K562 (cell line): Measurements from ENCODE around the gene EXOC4. TPM values are rescaled to one million over a fixed set of nuclear protein-coding genes. Genes with fewer than 3 reads are reported as not detected.

Source experiments
- ATAC-seq: fragments of 200-7000 bp; cut with Tn5 transposase; 3 replicates; pipeline ENCODE4 v1.9.1; 2020; ENCODE audit warnings: moderate library complexity
- BruUV-seq: library from RNA; stranded (reverse); fragments of 400-500 nt; replicated peaks from 2 replicates; lab custom pipeline; 2021; lab: Mats Ljungman, UMichigan
- CTCF ChIA-PET: fragments of 300-600 bp; formaldehyde crosslinking; extraction: SDS; loops from one replicate; lab custom pipeline; 2021; ENCODE audit warnings: low intra/inter-chr PET ratio; lab: Yijun Ruan, JAX
- POLR2A ChIA-PET: fragments of 300-600, 350-650 bp; sonication (Branson Sonifier 250); formaldehyde crosslinking; extraction: SDS; loops from one replicate; lab custom pipeline; 2021; ENCODE audit warnings: antibody characterized with exemption, inconsistent platforms; lab: Yijun Ruan, JAX
- DNase-seq, 4 experiments: peaks; one replicate each; pipeline versions ENCODE4 v3.0.0 to v3.0.0-alpha.2; 2011 to 2018; ENCODE audit warnings: low spot score in 3 of 4, mixed read lengths in 3 of 4; ENCODE audit errors: extremely low read depth in 1 of 4
- FAIRE-seq: peaks from 2 replicates; lab custom pipeline; 2011; peaks lifted over from hg19 to GRCh38; lab: Jason Lieb, UNC
- H2AFZ ChIP-seq: 2 replicates; pipeline ENCODE4 v1.6.0; 2011; ENCODE audit warnings: low read depth, low read length, control low read depth, inconsistent platforms
- H3K27ac ChIP-seq: fragments of 200-600 bp; 3 replicates; pipeline ENCODE4 v1.8.0; 2011; ENCODE audit warnings: low read depth, mild to moderate bottlenecking, control low read depth, inconsistent platforms, low read length, moderate library complexity, mixed read lengths; ENCODE audit errors: extremely low read depth
- H3K27me3 ChIP-seq, 2 experiments: fragments of 300-600 bp in 1 of 2; 2 replicates in 1 of 2; 3 replicates in 1 of 2; pipeline versions ENCODE4 v1.6.0 to v1.8.0; 2011; ENCODE audit warnings: inconsistent platforms in 2 of 2, low read length in 2 of 2, mild to moderate bottlenecking in 1 of 2, mixed read lengths in 1 of 2, moderate library complexity in 1 of 2; ENCODE audit not compliant: control insufficient read depth in 2 of 2, insufficient read depth in 2 of 2
- H3K36me3 ChIP-seq: fragments of 300-600 bp; 3 replicates; pipeline ENCODE4 v1.8.0; 2011; ENCODE audit warnings: mild to moderate bottlenecking, low read length, inconsistent platforms; ENCODE audit not compliant: control insufficient read depth, insufficient read depth
- H3K4me1 ChIP-seq, 2 experiments: fragments of 200-600 bp in 1 of 2; replicated peaks in 1 of 2; 2 replicates in 1 of 2; 3 replicates in 1 of 2; pipeline versions ENCODE4 v1.5.1 to v1.8.0; 2011; ENCODE audit warnings: inconsistent platforms in 2 of 2, low read length in 2 of 2, mild to moderate bottlenecking in 1 of 2, mixed read lengths in 1 of 2, moderate library complexity in 1 of 2; ENCODE audit not compliant: control insufficient read depth in 2 of 2, insufficient read depth in 2 of 2
- H3K4me2 ChIP-seq: 2 replicates; pipeline ENCODE4 v1.6.1; 2011; ENCODE audit warnings: low read length, control low read depth, inconsistent platforms, mixed read lengths; ENCODE audit not compliant: insufficient read depth
- H3K4me3 ChIP-seq: fragments of 200-600 bp; sonication (generic), shearing (Covaris generic); 2 replicates; pipeline ENCODE4 v1.5.1; 2016; ENCODE audit warnings: control low read depth, inconsistent platforms
- H3K79me2 ChIP-seq: fragments of 200-600 bp; 3 replicates; pipeline ENCODE4 v1.8.0; 2011; ENCODE audit warnings: low read length, inconsistent platforms; ENCODE audit not compliant: control insufficient read depth, insufficient read depth
- H3K9ac ChIP-seq, 2 experiments: 2 replicates each; pipeline versions ENCODE4 v1.6.0 to v1.6.1; 2011; ENCODE audit warnings: low read depth in 2 of 2, low read length in 2 of 2, control low read depth in 1 of 2, inconsistent platforms in 1 of 2, mild to moderate bottlenecking in 1 of 2, mixed read lengths in 1 of 2; ENCODE audit not compliant: insufficient read depth in 1 of 2
- H3K9me1 ChIP-seq: one replicate; pipeline ENCODE4 v1.6.0; 2011; ENCODE audit warnings: inconsistent platforms, mild to moderate bottlenecking, low read length, moderate library complexity; ENCODE audit not compliant: control insufficient read depth, insufficient read depth
- H3K9me3 ChIP-seq: replicated peaks from 2 replicates; pipeline ENCODE4 v1.5.1; 2011; ENCODE audit warnings: low read depth, low read length, inconsistent platforms; ENCODE audit not compliant: control insufficient read depth, insufficient read depth
- H4K20me1 ChIP-seq: replicated peaks from 2 replicates; pipeline ENCODE4 v1.6.1; 2011; ENCODE audit warnings: low read length, inconsistent platforms, mixed read lengths; ENCODE audit not compliant: control insufficient read depth, insufficient read depth
- BRD4 ChIP-seq: fragments of 200-600 bp; sonication (generic); IDR thresholded peaks from 2 replicates; pipeline ENCODE4 v1.6.1; 2017; ENCODE audit warnings: inconsistent platforms
- NR4A1 ChIP-seq, 2 experiments: fragments of 250-450 bp in 1 of 2; fragments of 450-650 bp in 1 of 2; sonication (Bioruptor Pico) in 1 of 2; IDR thresholded peaks; 2 replicates each; pipeline versions ENCODE4 v1.4.0 to v1.6.1; 2016 to 2020; ENCODE audit warnings: mild to moderate bottlenecking in 2 of 2, missing compliant biosample characterization in 1 of 2, missing genetic modification characterization in 1 of 2, moderate library complexity in 1 of 2
- ZC3H8 ChIP-seq: fragments of 450-650 bp; IDR thresholded peaks from 2 replicates; pipeline ENCODE4 v1.6.1; 2017
- WGBS: fragments of 100-300 bp; shearing (Covaris generic); methylation state at CpG from one replicate; pipeline ENCODE4 v1.1.6; 2016; ENCODE audit warnings: low coverage, mixed read lengths; ENCODE audit not compliant: insufficient coverage; ENCODE audit errors: missing lambda C conversion rate; 5-methylcytosine and 5-hydroxymethylcytosine counted together
- in situ Hi-C: fragments of 300-500 bp; cut with MboI; formaldehyde crosslinking; loops from 4 replicates; pipeline ENCODE4 v1.15.0; 2018; ENCODE audit warnings: inconsistent platforms, mixed read lengths
- intact Hi-C: fragments of 100-400 bp; cut with micrococcal nuclease; formaldehyde crosslinking; loops from 2 replicates; pipeline ENCODE4 v1.14.2; 2022
- polyA plus RNA-seq, 8 experiments: library from polyadenylated mRNA; depleted of rRNA in 4 of 8; stranded (reverse) in 5 of 8; unstranded in 3 of 8; fragments of >200 nt; fragmentation: Nextera tagmentation in 2 of 8; fragmentation: Illumina TruSeq in 1 of 8; extraction: Ambion mirVana in 2 of 8; extraction: Trizol in 1 of 8; gene quantifications; 2 replicates each; pipeline versions ENCODE4 v1.2.1 to v1.2.3, GENCODE V29; 2011 to 2014; ENCODE audit warnings: inconsistent platforms in 1 of 8, missing spikeins in 1 of 8
- total RNA-seq, 7 experiments: library from RNA; depleted of rRNA in 6 of 7; stranded (reverse); fragments of >200 nt in 6 of 7; fragmentation: Illumina TruSeq in 2 of 7; extraction: Trizol in 2 of 7; gene quantifications; 2 replicates each; pipeline versions ENCODE4 v1.2.1 to v1.2.3, GENCODE V29; 2011 to 2021; ENCODE audit warnings: low replicate concordance in 1 of 7
- TF ChIP-seq, protein P1 (sequence below): fragments of 250-450 bp; sonication (Bioruptor Pico); IDR thresholded peaks from 2 replicates; pipeline ENCODE4 v1.4.0; 2020
- TF ChIP-seq, protein P2 (sequence below): fragments of 200-600 bp; sonication (generic); IDR thresholded peaks from one replicate; pipeline ENCODE4 v1.6.1; 2012; ENCODE audit warnings: mild to moderate bottlenecking, low read depth, low read length, inconsistent platforms

EXOC4 gene
- total and polyA plus RNA-seq, 9 of the 15 experiments (the other 6 are each of a cell fraction or from before 2014, with no cell fraction given): 18.5 to 73.1 (median 46.6) TPM

DNA sequence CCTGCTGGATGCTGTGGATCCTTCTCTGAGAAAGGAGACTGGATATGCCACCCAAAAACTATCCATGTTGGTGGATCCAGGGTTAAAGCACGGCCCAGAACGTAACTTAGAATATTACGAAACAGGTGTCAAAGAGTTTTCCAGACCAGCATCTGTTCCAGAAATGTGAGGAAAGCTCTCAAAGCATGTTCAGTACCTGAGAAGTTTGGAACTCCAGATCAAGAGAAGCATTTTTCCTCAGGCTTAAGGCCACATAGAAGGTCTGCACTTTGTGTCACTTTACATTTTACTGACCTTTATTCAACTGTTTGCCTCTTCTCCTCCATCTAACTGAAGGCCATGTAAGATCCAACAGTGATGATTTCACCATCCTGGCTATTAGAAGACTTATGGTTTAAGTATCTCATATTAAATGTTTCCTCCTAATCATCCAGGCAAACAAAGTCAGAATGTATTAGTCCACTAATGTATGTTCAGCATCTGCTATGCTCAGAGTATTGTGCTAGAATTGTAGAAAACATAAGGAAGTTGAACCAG is 533.6 kb downstream of the EXOC4 start:
- no peak for DNase-seq
- no peaks in the 10 kb centered on the region for H4K20me1 ChIP-seq
- in situ Hi-C loops (no loop called here), intact Hi-C loops (no loop called here)
- no peak for ATAC-seq
- no peaks in the 10 kb centered on the region for H3K9me3 ChIP-seq
- H3K27me3 ChIP-seq: no peaks in the 10 kb centered on the region
- TF ChIP-seq ZC3H8 (no peak), NR4A1 (CRISPR knock-in tag; IDR thresholded peaks at IDR 0.05) (no peak), NR4A1 (tag; IDR thresholded peaks at IDR 0.05) (no peak), BRD4 (no peak)
- TF ChIP-seq, protein P1, sequence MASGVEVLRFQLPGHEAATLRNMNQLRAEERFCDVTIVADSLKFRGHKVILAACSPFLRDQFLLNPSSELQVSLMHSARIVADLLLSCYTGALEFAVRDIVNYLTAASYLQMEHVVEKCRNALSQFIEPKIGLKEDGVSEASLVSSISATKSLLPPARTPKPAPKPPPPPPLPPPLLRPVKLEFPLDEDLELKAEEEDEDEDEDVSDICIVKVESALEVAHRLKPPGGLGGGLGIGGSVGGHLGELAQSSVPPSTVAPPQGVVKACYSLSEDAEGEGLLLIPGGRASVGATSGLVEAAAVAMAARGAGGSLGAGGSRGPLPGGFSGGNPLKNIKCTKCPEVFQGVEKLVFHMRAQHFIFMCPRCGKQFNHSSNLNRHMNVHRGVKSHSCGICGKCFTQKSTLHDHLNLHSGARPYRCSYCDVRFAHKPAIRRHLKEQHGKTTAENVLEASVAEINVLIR (CRISPR knock-in tag): no peak
- TF ChIP-seq, protein P2, sequence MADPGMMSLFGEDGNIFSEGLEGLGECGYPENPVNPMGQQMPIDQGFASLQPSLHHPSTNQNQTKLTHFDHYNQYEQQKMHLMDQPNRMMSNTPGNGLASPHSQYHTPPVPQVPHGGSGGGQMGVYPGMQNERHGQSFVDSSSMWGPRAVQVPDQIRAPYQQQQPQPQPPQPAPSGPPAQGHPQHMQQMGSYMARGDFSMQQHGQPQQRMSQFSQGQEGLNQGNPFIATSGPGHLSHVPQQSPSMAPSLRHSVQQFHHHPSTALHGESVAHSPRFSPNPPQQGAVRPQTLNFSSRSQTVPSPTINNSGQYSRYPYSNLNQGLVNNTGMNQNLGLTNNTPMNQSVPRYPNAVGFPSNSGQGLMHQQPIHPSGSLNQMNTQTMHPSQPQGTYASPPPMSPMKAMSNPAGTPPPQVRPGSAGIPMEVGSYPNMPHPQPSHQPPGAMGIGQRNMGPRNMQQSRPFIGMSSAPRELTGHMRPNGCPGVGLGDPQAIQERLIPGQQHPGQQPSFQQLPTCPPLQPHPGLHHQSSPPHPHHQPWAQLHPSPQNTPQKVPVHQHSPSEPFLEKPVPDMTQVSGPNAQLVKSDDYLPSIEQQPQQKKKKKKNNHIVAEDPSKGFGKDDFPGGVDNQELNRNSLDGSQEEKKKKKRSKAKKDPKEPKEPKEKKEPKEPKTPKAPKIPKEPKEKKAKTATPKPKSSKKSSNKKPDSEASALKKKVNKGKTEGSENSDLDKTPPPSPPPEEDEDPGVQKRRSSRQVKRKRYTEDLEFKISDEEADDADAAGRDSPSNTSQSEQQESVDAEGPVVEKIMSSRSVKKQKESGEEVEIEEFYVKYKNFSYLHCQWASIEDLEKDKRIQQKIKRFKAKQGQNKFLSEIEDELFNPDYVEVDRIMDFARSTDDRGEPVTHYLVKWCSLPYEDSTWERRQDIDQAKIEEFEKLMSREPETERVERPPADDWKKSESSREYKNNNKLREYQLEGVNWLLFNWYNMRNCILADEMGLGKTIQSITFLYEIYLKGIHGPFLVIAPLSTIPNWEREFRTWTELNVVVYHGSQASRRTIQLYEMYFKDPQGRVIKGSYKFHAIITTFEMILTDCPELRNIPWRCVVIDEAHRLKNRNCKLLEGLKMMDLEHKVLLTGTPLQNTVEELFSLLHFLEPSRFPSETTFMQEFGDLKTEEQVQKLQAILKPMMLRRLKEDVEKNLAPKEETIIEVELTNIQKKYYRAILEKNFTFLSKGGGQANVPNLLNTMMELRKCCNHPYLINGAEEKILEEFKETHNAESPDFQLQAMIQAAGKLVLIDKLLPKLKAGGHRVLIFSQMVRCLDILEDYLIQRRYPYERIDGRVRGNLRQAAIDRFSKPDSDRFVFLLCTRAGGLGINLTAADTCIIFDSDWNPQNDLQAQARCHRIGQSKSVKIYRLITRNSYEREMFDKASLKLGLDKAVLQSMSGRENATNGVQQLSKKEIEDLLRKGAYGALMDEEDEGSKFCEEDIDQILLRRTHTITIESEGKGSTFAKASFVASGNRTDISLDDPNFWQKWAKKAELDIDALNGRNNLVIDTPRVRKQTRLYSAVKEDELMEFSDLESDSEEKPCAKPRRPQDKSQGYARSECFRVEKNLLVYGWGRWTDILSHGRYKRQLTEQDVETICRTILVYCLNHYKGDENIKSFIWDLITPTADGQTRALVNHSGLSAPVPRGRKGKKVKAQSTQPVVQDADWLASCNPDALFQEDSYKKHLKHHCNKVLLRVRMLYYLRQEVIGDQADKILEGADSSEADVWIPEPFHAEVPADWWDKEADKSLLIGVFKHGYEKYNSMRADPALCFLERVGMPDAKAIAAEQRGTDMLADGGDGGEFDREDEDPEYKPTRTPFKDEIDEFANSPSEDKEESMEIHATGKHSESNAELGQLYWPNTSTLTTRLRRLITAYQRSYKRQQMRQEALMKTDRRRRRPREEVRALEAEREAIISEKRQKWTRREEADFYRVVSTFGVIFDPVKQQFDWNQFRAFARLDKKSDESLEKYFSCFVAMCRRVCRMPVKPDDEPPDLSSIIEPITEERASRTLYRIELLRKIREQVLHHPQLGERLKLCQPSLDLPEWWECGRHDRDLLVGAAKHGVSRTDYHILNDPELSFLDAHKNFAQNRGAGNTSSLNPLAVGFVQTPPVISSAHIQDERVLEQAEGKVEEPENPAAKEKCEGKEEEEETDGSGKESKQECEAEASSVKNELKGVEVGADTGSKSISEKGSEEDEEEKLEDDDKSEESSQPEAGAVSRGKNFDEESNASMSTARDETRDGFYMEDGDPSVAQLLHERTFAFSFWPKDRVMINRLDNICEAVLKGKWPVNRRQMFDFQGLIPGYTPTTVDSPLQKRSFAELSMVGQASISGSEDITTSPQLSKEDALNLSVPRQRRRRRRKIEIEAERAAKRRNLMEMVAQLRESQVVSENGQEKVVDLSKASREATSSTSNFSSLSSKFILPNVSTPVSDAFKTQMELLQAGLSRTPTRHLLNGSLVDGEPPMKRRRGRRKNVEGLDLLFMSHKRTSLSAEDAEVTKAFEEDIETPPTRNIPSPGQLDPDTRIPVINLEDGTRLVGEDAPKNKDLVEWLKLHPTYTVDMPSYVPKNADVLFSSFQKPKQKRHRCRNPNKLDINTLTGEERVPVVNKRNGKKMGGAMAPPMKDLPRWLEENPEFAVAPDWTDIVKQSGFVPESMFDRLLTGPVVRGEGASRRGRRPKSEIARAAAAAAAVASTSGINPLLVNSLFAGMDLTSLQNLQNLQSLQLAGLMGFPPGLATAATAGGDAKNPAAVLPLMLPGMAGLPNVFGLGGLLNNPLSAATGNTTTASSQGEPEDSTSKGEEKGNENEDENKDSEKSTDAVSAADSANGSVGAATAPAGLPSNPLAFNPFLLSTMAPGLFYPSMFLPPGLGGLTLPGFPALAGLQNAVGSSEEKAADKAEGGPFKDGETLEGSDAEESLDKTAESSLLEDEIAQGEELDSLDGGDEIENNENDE: peak; percentile 77
- H3K9me1 ChIP-seq: no peaks in the 10 kb centered on the region
- ChIA-PET CTCF (no interaction called here), POLR2A (no interaction called here)
- H3K79me2 ChIP-seq: no peaks in the 10 kb centered on the region
- H3K4me1 ChIP-seq: no peaks in the 10 kb centered on the region
- WGBS: 46% methylated on average over 3 of the region's 3 CpGs
- BruUV-seq: no TSS peak
- no peak overlapping the region for H3K27ac ChIP-seq
- no peak overlapping the region for H3K4me2 ChIP-seq
- FAIRE-seq: no peak
- H2AFZ ChIP-seq: no peak overlapping the region
- H3K9ac ChIP-seq: no peak overlapping the region
- H3K36me3 ChIP-seq: no peaks in the 10 kb centered on the region
- H3K4me3 ChIP-seq: no peak overlapping the region
